ENCODE results near the gene F2R.

DNA sequence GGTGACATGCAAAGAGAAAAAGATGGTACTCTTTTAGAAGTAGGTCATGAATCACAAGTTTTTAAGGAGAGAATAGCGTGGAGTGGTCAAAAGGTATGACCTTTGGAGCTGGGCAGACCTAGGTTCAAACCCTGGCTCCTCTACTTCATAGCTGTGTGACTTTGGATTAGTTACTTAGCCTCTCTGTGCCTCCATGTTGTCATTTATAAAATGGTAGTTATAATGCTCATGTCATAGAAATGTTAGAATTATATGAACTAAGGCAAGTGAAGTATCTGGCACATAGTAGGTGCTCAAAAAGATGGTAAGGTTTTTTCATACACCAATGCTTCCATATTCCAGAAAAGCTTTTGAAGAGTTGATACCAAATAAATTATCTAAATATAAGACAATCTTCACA, 7.3 kb downstream of the F2R start:
- TF ChIP-seq CTCF (IDR thresholded peaks at IDR 0.05; ENCODE audit: control extremely low read depth in 1 of 3, insufficient read depth in 1 of 3, low read depth in 1 of 3, low read length in 3 of 3) (no peak), POLR2A (IDR thresholded peaks at IDR 0.05; ENCODE audit: control extremely low read depth in 1 of 2, low read depth in 2 of 2, low read length in 2 of 2) (no peak), ZNF274 (IDR thresholded peaks at IDR 0.05; ENCODE audit: borderline replicate concordance, extremely low read depth, low read length) (no peak), YY1 (IDR thresholded peaks at IDR 0.05; ENCODE audit: low read depth, low read length) (no peak)
- TF ChIP-seq, protein P1, sequence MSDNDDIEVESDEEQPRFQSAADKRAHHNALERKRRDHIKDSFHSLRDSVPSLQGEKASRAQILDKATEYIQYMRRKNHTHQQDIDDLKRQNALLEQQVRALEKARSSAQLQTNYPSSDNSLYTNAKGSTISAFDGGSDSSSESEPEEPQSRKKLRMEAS (IDR thresholded peaks at IDR 0.05), result no peak

Measured in H1 (cell line).